Stimulated activated CD8-positive, alpha-beta memory T cell treated with anti-CD3 and anti-CD28 coated beads, Interleukin-4, amount 100 ng/mL, for 4 hours (primary cell): ENCODE results near the gene WNT7B.

ENCODE experiments used
- DNase-seq, 2 donors: peaks; one replicate each; pipeline ENCODE4 v3.0.0-alpha.2; 2020; ENCODE audit warnings: low read depth in 2 of 2, low spot score in 1 of 2

WNT7B gene

DNA sequence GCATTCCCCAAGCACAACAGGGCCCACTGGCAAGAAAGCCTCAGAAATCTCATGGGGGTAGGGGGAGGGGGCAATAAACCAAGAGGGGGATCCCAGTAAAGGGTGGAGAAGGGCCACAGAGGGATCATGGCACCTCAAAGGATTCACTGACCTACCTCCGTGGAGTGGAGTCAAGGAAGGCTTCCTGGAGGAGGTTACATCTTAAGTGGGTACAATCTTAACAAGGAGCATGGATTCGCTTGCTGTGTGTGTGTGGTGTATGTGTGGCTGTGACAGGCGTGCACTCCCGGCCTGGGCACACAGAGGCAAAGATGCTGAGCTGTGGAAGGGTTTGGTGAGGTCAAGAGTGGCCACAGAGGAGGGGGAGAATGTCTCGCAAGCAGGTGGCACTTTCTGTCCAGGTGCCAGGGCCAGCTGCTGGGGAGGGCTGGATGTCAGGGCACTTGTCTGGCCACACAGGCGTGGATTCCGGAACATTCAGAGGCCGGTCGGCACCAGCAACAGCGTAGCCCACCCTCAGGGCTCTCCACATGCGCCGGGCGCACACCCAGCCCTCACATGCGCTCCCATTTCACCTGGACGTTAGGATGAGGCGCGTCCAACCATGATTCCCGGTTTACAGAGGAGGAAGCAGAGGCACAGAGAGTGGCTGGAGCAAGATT is 43.3 kb downstream of the WNT7B start:
- no peak for DNase-seq

DNA sequence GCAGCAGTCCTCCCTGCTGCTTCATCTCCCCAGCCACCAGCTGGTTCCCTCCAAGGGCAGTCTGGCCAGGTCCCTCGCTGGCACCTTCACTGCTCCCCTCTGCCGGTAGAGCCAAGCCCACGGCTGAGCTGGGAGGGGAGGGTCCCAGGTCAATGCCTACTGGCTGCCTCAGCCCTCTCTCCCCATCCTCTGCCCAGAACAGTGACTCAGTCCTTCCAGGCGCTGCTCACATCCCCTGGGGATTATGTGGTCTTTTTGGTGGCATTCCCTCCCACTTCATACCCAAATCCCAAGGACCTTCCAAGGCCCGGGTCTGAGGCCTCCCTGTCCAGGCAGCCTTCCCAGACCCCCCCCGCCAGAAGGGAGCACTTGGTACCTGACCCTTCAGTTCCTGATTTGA is 44.9 kb downstream of the WNT7B start:
- DNase-seq, result no peak

DNA sequence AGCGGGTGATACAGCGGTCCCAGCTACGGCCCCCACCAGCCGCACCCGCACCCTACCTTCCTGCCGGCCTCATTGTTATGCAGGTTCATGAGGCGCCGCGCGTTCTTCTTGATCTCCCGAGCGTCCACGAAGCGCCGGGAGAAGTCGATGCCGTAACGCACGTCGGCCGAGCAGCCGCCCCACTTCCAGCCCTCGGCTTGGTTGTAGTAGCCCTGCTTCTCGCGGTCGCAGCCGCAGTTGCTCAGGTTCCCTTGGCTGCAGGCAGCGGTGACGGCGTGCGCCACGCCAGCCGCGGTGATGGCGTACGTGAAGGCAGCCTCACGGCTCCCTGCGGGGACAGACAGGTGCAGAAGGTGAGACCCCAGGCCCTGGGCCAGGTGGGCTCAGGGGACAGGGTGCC is 45.9 kb downstream of the WNT7B start:
- DNase-seq, result no peak

DNA sequence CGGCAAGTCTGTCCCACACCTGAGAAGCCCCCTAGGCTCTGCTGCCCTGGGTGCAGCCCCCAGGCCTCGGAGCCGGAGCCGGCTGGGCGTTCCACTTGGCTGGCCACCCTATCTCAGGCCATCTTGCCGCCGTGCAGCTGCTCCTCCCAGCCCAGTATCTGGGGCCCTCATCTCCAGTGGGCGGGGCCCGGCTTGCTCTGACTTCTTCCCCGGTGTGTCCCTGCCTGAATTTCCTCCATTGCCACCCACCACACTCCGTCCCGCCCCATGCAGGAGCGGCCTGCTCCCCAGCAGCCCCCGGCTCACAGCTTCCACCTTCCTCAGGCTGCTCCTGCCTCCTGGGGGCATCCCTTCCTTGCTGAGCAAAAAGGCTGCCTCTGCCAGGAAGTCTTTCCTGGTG is 46.6 kb downstream of the WNT7B start:
- no peak for DNase-seq

DNA sequence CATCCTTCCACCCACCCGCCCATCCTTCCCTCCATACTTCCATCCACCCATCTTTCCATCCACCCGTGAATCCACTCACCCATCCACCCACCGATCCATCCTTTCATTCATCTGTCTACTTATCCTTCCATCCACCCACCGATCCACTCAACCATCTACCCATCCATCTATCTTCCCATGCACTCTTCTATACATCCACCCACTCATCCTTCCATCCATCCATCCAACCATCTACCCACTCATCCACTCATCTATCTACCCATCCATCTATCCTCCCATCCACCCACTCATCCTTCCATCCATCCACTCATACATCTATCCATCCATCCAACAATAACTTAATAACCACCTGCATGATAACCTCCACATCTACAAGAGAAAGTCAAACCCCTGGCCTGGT is 47.3 kb downstream of the WNT7B start:
- no peak for DNase-seq

- DNase-seq, result no peak
Observed at GRCh38 chr22:45928726-45929368, 48.1 kb downstream of the WNT7B start.

DNA sequence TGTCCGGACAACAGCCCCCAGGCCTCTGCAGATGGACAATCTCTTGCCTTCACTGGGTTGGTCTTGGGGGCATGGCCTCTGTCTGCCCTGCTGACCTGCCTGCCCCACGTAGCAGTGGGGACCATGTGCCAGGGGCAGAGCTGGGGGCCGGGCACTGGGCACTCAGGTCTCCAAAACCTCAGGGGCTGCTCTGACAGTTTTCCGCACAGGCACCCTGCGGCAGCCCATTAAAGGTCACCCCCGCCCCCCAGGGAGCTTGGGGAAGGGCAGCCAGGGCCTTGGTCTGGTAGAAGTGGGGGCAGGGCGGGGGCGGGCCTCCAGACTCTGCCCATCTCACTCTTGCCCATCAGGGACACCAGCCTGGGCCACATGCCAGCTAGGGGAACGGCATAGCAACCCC is 49.9 kb downstream of the WNT7B start:
- no peak for DNase-seq

DNA sequence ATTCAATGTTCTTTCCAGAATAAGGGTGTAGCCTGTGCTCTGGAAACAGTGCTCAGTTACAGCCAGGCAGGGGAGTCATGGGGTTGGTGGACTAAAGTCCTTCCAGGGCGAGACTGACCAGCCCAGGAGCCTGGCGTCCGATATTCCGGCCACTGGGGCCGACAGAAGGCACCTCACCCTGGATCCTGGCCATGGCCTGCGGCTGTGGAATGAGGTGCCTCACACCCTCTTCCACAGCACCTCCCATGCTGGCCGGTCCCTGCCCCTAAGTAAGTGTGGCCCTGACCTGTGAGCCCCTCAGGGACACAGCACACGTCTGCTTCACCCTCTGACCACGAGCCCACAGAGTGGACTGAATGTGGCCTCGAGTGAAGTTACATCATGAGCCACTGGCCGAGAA is 50.5 kb downstream of the WNT7B start:
- DNase-seq, result no peak

GRCh38 chr22:45925811-45926351 is 51.1 kb downstream of the WNT7B start:
- DNase-seq, result no peak

DNA sequence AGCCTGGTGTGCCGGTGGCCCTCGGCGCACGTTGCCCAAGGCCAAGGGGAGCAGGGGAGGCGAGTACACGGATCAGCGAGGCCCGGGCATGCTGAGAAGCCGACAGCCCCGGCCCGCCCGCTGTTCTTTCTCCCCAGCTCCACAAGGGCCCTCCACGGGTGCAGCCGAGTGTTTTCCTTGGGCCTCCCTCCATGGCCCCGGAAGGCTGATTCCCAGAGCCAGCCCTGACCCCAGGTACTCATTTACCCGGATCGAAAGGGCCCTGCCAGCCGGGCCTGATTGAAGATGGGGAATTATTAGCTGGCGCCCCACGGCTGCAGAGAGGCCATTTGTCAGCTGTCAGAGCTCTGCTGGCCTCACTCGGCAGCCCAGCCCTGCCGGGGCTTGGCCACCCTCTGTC is 53.1 kb downstream of the WNT7B start:
- DNase-seq, result no peak

- no peak for DNase-seq
Observed at GRCh38 chr22:45923212-45923611, 53.8 kb downstream of the WNT7B start.

- no peak for DNase-seq
Observed at GRCh38 chr22:45922661-45923060, 54.3 kb downstream of the WNT7B start.

- no peak for DNase-seq
Observed at GRCh38 chr22:45922256-45922655, 54.7 kb downstream of the WNT7B start.

- DNase-seq, result no peak
Observed at GRCh38 chr22:45919504-45920286, 57.3 kb downstream of the WNT7B start.

DNA sequence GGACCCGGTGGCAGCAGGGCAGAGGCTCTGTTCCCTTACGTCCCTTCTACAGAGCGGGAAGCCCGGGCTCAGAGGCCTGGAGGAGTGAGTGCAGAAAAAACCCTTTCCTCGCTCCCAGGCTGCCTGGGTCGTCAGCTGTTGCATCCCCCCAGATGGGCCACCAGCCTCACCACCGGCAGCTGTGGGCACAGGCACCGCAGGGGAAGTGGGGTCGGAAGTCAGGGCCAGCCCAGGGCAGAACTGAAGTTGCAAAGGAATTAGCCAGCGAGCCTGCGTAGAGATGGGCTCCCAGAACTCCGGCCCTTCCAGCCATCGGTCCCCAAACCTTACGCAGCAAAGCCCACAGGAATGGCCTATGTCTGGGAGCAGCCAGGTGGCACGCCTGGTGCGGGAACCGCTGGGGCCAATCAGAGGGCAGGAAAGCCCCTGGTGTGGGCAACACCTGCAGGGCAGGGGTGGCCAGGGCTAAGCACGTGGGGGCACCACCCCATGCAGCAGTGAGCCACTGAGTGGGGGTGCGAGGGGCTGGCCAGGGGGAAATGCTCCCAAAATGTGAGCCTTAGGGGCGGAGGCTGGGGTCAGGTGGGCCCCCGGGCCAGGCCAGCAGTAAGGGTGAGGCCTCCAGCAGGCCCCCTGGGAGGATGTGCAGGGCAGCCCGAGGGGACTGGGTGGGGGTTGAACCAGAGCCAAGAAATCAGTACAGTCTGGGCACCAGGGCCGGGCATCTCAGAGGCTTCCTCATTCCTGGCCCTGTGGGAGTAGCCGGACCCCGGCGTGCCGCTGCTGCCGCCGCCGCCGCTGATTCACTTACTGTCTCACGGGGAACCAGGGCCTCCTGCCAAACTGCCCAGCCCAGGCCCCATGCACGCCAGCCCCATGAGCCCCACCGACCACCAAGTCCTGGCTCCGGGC is 58.2 kb downstream of the WNT7B start:
- DNase-seq, result no peak

- no peak for DNase-seq
Observed at GRCh38 chr22:45917700-45918458, 59.1 kb downstream of the WNT7B start.

- DNase-seq, result no peak
Observed at GRCh38 chr22:45917146-45917545, 59.8 kb downstream of the WNT7B start.

DNA sequence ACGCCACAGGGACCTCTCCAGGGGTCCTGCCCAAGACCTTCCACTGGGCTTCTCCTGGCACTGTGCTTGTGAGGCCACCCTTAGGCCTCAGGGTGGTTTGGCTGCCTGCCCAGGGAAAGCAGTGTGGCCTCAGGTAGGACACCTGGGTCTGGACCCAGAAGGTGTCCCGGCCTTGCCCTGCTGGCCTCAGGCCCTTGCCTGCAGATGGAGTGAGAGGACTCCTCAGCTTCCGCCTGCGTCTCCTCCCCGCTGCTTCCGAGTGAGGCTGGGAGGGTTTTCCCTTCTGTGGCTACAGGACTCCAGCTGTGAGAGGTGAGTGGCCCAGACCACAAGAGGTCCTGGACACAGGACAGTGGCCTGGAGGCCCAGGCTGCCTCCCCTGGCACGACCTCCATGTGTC is 60.4 kb downstream of the WNT7B start:
- DNase-seq, result no peak

DNA sequence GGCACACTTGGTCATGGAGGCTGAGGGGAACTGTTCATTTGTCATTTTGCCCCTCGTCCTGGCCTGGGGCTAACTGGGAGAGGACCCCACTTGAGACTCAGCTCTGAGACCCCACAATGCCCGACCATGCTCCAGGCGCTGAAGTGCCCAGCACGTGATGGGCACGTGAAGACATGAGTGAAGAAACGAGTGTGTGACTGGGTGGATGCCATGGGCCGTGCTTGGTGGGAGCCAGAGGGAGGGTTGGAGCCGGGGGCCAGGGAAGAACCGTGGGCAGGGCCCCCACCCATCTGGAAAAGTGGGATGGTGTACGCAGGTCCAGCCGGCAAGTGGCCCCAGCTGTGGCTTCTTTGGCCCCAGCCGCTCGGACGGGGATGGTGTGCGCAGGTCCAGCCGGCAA is 61.1 kb downstream of the WNT7B start:
- no peak for DNase-seq

DNA sequence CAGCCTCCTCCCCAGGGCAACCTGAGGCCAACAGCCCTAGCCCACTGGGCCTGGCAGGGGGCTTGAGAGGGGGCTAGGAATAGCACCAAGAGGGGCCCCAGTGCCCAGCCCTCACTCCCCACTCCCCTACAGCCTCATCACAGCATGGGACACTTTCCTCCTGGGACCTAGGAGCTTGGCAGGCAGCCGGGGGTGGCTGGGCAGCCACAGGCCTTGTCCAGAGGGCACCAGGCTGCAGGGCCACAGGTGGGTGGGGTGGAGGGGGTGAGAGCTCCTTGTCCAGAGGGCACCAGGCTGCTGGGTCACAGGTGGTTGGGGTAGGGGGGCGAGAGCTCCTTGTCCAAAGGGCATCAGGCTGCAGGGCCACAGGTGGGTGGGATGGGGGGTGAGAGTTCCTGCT is 61.8 kb downstream of the WNT7B start:
- no peak for DNase-seq
